ENCODE measurements around the gene HTRA3. TPM values are rescaled to one million over a fixed set of nuclear protein-coding genes. Genes with fewer than 3 reads are reported as not detected.

The HTRA3 gene
- total RNA-seq, 1 experiment from 2014 or later: not detected

DNA sequence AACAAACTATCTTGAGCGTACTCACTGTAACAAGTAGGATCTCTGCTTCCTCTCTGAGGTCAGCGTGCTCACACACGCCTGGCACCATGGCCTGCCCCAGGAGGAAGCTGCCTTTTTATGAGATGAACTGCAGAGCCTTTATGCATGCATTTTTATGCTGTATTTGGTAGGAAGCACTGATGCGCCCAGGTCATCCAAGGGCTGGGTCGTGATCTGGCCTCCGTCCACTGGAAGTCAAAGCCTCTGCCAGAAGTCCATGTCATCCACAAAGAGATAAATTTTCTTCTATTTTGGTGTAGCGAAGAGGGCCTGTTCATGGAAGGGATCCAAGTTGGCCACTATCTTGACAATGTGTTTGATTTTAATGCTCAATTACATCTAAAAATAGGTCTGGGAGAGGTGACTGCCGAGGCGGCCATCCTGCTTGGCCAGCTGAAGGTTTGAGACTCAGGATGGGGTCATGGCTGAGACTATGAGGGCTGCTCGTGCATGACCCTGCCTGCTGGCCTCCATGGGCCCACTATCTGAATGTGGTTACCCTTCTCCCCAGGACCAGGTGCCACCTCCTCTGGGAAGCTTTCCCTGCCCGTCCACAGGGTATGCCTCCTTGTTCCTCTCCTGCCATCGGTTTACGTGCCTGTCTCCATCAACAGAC, 50.3 kb downstream of the HTRA3 start:
- Mint-ChIP-seq H3K36me3 (ENCODE audit: insufficient read depth, unreplicated experiment) (peaks cover 4% of the 10 kb centered on the region), H3K27ac (ENCODE audit: unreplicated experiment) (no peak overlapping the region), H3K27me3 (ENCODE audit: unreplicated experiment) (no peaks in the 10 kb centered on the region), H3K4me3 (ENCODE audit: low read depth, unreplicated experiment) (no peak overlapping the region), H3K4me1 (ENCODE audit: low read depth, unreplicated experiment) (peaks cover 11% of the 10 kb centered on the region), H3K9me3 (ENCODE audit: low read depth, unreplicated experiment) (no peaks in the 10 kb centered on the region)
- BruUV-seq (replicated peaks): no TSS peak
- intact Hi-C loops (cut with micrococcal nuclease; ENCODE audit: unreplicated experiment): no loop called here
- CTCF ChIA-PET: no interaction called here
- no peak for DNase-seq
- TF ChIP-seq, protein P1, sequence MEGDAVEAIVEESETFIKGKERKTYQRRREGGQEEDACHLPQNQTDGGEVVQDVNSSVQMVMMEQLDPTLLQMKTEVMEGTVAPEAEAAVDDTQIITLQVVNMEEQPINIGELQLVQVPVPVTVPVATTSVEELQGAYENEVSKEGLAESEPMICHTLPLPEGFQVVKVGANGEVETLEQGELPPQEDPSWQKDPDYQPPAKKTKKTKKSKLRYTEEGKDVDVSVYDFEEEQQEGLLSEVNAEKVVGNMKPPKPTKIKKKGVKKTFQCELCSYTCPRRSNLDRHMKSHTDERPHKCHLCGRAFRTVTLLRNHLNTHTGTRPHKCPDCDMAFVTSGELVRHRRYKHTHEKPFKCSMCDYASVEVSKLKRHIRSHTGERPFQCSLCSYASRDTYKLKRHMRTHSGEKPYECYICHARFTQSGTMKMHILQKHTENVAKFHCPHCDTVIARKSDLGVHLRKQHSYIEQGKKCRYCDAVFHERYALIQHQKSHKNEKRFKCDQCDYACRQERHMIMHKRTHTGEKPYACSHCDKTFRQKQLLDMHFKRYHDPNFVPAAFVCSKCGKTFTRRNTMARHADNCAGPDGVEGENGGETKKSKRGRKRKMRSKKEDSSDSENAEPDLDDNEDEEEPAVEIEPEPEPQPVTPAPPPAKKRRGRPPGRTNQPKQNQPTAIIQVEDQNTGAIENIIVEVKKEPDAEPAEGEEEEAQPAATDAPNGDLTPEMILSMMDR (IDR thresholded peaks at IDR 0.05; ENCODE audit: unreplicated experiment): no peak

DNA sequence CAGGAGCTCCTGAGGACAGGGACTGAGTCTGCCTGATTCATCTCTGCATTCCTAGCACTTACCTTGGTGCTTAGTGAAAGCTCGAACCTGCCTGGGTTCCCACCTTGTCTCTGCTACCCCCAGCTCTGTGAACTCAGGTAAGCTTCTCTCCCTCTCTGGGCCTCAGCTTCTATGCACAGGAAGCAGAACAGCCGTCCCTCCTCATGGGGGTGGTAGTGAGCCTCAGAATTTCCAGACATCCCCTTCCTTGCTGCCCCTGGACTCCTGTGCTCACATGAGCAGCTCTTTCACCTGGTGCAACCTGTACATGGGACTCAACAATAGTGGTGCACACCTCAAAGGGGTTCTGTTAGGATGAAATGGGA, 50.8 kb downstream of the HTRA3 start:
- DNase-seq: no peak
- BruUV-seq (replicated peaks): no TSS peak
- no peaks in the 10 kb centered on the region for H3K9me3 Mint-ChIP-seq (ENCODE audit: low read depth, unreplicated experiment)
- TF ChIP-seq, protein P1 (IDR thresholded peaks at IDR 0.05; ENCODE audit: unreplicated experiment): no peak
- no peaks in the 10 kb centered on the region for H3K27me3 Mint-ChIP-seq (ENCODE audit: unreplicated experiment)
- H3K36me3 Mint-ChIP-seq (ENCODE audit: insufficient read depth, unreplicated experiment): peaks cover 4% of the 10 kb centered on the region
- H3K27ac Mint-ChIP-seq (ENCODE audit: unreplicated experiment): no peak overlapping the region
- CTCF ChIA-PET: no interaction called here
- peaks cover 6% of the 10 kb centered on the region for H3K4me1 Mint-ChIP-seq (ENCODE audit: low read depth, unreplicated experiment)
- H3K4me3 Mint-ChIP-seq (ENCODE audit: low read depth, unreplicated experiment): no peak overlapping the region
- intact Hi-C loops (cut with micrococcal nuclease; ENCODE audit: unreplicated experiment): no loop called here

DNA sequence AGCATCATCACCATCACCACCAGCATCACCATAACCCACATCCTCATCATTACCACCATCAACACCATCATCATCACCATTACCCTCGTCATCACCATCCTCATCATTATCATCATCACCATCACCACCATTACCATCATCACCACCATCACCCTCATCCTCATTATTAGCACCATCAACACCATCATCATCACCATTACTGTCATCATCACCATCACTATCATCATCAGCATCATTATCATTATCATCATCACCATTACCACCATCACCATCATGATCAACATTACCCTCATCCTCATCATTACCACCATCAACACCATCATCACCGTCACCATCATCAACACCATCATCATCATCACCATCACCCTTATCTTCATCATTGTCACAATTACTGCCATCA, 51.7 kb downstream of the HTRA3 start:
- Mint-ChIP-seq H3K9me3 (ENCODE audit: low read depth, unreplicated experiment) (no peaks in the 10 kb centered on the region), H3K4me1 (ENCODE audit: low read depth, unreplicated experiment) (no peaks in the 10 kb centered on the region), H3K36me3 (ENCODE audit: insufficient read depth, unreplicated experiment) (no peaks in the 10 kb centered on the region), H3K27ac (ENCODE audit: unreplicated experiment) (no peak overlapping the region), H3K4me3 (ENCODE audit: low read depth, unreplicated experiment) (no peak overlapping the region), H3K27me3 (ENCODE audit: unreplicated experiment) (no peaks in the 10 kb centered on the region)
- BruUV-seq (replicated peaks): no TSS peak
- TF ChIP-seq, protein P1 (IDR thresholded peaks at IDR 0.05; ENCODE audit: unreplicated experiment): no peak
- DNase-seq: no peak
- CTCF ChIA-PET: no interaction called here
- intact Hi-C loops (cut with micrococcal nuclease; ENCODE audit: unreplicated experiment): no loop called here

DNA sequence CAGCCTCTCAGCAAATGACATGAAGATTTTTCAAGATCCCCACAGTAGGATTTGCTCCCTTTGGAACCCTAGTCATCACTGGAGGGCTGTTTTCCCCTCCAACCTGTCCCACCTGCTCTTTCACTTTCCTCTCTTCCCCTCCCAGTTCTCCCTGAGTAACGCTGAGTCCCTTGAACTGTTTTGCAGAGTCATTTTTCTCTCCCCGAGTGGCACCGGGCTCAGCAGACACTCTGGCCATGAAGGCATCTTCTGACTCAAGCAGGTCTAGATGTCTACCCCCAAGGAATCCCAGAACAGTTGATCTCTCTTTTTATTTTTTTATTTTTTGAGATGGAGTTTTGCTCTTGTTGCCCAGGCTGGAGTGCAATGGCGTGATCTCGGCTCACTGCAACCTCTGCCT, 52.2 kb downstream of the HTRA3 start:
- H3K36me3 Mint-ChIP-seq (ENCODE audit: insufficient read depth, unreplicated experiment): no peaks in the 10 kb centered on the region
- no peaks in the 10 kb centered on the region for H3K4me1 Mint-ChIP-seq (ENCODE audit: low read depth, unreplicated experiment)
- H3K27me3 Mint-ChIP-seq (ENCODE audit: unreplicated experiment): no peaks in the 10 kb centered on the region
- TF ChIP-seq, protein P1 (IDR thresholded peaks at IDR 0.05; ENCODE audit: unreplicated experiment): no peak
- H3K27ac Mint-ChIP-seq (ENCODE audit: unreplicated experiment): no peak overlapping the region
- no peak overlapping the region for H3K4me3 Mint-ChIP-seq (ENCODE audit: low read depth, unreplicated experiment)
- CTCF ChIA-PET: no interaction called here
- no peak for DNase-seq
- peaks cover under 1% of the 10 kb centered on the region for H3K9me3 Mint-ChIP-seq (ENCODE audit: low read depth, unreplicated experiment)
- intact Hi-C loops (cut with micrococcal nuclease; ENCODE audit: unreplicated experiment): no loop called here
- BruUV-seq (replicated peaks): no TSS peak

Data from Calu3 (cell line).